Rectal smooth muscle tissue (tissue), 1 donor: Measurements from ENCODE around the gene BRD7.

Experiments used
- H3K27ac ChIP-seq: one replicate; pipeline ENCODE4 v1.7.0; 2013; ENCODE audit warnings: low read depth, low read length, inconsistent platforms
- H3K27me3 ChIP-seq: one replicate; pipeline ENCODE4 v1.7.0; 2013; ENCODE audit warnings: low read length; ENCODE audit not compliant: control insufficient read depth, insufficient read depth
- H3K36me3 ChIP-seq: one replicate; pipeline ENCODE4 v1.7.0; 2013; ENCODE audit warnings: low read length; ENCODE audit not compliant: control insufficient read depth, insufficient read depth
- H3K4me1 ChIP-seq: one replicate; pipeline ENCODE4 v1.7.0; 2013; ENCODE audit warnings: low read length; ENCODE audit not compliant: control insufficient read depth, insufficient read depth
- H3K4me3 ChIP-seq: one replicate; pipeline ENCODE4 v1.7.0; 2013; ENCODE audit warnings: low read length
- H3K9ac ChIP-seq: one replicate; pipeline ENCODE4 v1.7.0; 2013; ENCODE audit warnings: low read length

Gene BRD7

DNA sequence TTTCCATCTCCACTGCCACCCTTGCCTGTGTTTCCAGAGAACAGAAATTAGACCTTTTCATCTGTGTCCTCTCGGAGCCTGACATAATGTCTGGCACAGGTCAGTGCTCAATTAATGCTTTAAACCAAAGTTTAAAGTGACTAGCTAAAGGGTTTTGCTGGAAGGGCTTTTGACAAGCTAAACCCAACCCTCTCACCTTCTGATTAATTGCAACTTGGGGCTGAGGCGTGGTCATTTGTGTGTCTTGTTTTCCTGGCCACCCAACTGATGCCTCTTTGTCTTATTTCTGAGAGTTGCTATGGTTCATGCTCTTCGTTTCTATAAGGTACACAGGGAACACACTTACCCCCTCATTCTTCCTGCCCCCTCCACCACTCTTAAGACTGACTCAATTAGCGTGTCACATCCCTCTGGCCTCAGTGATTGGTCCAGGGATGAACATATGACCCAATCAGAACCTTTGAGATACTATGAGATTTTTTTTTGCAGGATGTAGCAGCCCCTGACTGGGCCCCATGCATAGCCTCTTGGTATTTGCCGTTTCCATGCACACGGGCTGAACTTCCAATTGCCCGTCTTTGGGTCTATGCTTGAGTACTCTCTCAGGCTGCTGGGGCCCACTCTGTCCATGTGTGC is 15.8 kb upstream of the BRD7 start:
- Histone ChIP-seq H3K9ac (no peak overlapping the region), H3K4me1 (no peaks in the 10 kb centered on the region), H3K36me3 (no peaks in the 10 kb centered on the region), H3K27me3 (peaks cover 2% of the 10 kb centered on the region), H3K4me3 (no peak overlapping the region), H3K27ac (no peak overlapping the region)

DNA sequence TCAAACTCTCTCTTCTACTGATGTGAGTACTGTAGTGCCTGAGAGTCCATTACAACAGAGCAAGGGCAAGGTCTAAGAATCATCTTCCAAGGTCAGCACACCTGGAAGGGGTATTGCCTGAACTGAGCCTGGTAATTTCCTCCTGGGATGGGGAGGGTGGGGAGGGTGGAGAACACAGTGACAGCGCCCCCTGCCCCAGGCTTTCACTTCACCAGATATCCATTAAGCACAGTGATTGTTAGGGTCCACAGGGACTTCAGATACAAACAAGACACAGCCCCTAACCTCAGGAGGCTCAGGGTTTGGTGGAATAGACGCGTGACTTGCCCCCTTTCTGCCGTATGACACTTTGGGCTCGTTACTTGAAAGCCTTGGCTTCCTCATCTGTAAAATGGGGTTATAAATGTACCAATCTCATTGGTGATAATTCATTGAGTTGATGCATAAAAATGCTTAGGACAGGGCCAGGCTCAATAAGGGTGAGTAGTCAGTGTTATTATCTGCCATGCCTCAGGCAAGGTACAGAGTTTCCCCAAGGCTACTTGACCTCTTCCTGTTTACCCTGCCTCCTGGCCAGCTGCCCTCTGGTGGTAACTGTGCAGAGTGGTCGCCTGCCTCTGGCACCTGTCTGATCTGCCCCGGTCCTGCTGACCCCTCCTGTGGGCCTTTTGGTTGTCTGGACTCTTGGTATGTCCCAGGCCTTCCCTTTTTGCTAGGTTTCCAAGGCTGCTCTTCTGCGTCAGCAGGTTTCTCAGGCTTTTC is 13.1 kb upstream of the BRD7 start:
- H3K27ac ChIP-seq: no peak overlapping the region
- no peak overlapping the region for H3K4me3 ChIP-seq
- H3K4me1 ChIP-seq: no peaks in the 10 kb centered on the region
- no peak overlapping the region for H3K9ac ChIP-seq
- no peaks in the 10 kb centered on the region for H3K36me3 ChIP-seq
- H3K27me3 ChIP-seq: peaks cover 2% of the 10 kb centered on the region

DNA sequence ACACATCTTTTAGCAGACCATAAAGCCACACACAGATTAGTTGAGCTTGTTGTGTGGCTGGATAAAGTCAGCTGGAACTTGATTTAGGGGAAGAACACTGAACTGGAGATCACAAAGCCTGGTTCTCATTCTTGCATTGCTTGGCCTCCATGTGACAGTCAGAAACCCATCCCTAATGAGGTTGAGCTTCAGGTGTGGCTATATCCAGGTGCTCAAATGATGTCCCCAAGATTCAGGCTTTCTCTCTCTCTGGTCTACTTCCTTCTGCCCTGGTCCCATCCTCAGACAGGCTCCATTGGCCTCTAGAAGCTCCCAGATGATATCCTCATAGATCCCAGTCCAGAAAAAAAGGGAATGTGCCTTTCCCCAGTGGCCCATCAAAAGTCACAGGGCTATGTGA is 9.6 kb upstream of the BRD7 start:
- no peaks in the 10 kb centered on the region for H3K36me3 ChIP-seq
- no peak overlapping the region for H3K27ac ChIP-seq
- H3K4me3 ChIP-seq: no peak overlapping the region
- no peaks in the 10 kb centered on the region for H3K4me1 ChIP-seq
- H3K9ac ChIP-seq: no peak overlapping the region
- peaks cover 2% of the 10 kb centered on the region for H3K27me3 ChIP-seq

DNA sequence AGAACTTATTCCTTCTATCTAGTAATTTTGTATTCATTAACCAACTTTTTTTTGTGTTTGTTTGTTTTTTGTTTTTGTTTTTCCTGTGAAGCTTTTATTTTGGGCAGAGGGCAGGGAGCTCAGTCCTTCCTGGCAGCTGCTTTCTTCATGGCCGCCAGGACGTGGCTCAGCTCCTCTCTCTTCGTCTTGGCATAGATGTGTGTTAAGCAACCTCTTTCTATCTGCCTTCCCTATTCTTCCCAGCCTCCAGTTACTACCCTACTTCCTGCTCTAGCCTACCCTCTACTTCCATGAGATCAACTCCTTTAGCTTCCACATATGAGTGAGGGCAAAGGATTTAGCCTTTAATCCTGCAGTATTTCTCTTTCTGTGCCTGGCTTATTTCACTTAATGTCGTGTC is 8.2 kb upstream of the BRD7 start:
- no peak overlapping the region for H3K9ac ChIP-seq

DNA sequence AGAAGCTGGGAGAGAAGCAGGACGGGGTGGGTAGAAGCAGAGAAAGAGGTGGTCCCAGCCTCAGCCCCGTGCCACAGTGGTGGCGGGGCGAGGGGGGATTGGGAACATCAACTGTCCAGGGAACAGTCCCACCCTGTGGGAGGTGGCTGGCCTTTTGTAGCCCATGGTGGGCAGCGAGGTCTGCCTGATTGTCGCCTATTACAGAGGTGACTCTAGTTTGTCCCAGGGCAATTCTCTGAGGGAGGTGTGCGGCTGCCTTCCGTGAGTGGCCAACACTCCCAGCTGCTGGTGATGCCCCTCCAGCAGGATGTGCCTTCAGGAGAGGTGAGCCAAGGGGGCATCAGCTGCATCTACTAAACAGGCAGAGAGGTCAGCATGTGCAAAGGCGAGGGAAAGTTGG is 5.0 kb upstream of the BRD7 start:
- H3K27ac ChIP-seq: peak overlapping the region; percentile 83

More for the DNA sequence above, 8.2 kb upstream of the BRD7 start:
- no peaks in the 10 kb centered on the region for H3K36me3 ChIP-seq
- peaks cover 5% of the 10 kb centered on the region for H3K4me1 ChIP-seq
- H3K27me3 ChIP-seq: no peaks in the 10 kb centered on the region
- no peak overlapping the region for H3K27ac ChIP-seq
- H3K4me3 ChIP-seq: no peak overlapping the region

DNA sequence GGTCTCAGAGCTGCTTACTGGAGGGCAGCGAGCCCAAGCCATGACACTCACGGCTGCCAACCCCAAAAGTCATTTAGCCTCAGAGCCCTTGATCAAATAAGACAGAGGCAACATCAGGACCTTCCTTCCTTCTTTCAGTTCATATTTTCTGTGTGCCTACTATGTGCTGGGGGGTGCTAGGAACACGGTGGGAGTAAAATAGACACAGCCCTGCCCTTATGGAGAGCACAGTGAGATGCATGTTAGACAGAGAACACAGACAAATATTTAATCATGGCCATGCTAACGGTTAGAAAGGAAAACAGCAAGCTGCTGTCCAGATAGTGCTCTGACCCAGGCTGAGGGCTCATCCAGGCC is 4.5 kb upstream of the BRD7 start:
- Histone ChIP-seq H3K4me1 (peaks cover 5% of the 10 kb centered on the region), H3K27ac (peak overlapping the region; percentile 83), H3K27me3 (no peaks in the 10 kb centered on the region), H3K4me3 (no peak overlapping the region), H3K36me3 (no peaks in the 10 kb centered on the region), H3K9ac (no peak overlapping the region)

More for the DNA sequence above, 5.0 kb upstream of the BRD7 start:
- no peak overlapping the region for H3K9ac ChIP-seq
- H3K4me3 ChIP-seq: no peak overlapping the region
- H3K27me3 ChIP-seq: no peaks in the 10 kb centered on the region
- no peaks in the 10 kb centered on the region for H3K36me3 ChIP-seq
- H3K4me1 ChIP-seq: peaks cover 5% of the 10 kb centered on the region

DNA sequence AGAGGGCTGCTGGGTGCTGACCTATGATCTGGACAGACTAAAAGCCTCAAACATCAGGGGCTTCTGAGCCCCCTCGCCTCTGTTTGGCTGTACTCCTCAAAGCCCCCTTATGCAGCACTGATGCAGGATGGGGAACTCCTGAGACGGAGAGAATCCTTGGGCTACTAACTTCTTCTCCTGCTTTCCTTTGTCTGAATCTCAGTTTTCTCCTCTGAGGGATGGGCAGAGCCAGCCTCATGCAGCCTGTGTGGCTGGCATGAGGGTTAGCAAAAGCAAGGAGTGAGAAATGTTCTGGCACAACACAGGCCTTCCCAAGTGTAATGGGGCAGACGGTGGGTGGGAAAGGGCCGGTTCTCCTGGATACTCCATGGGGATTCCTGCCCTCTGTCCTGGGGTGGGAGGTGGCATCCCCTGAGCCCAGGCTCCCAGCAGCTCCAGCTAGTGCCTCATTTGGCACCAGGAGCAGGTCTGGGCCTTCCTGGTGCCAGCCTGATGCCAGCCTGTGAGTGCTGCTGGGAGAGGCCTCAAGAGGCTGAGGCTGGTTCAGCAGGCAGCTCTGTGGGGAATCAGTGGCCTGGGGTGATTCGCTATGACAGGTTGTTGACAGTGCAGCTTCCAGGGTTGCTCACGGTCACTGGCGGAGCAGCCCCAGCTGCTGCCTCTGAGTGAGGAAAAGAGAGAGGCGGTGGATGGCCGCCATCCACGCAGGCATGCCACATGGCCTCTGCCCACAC is 4.0 kb upstream of the BRD7 start:
- H3K27ac ChIP-seq: peak overlapping the region; percentile 83
- H3K27me3 ChIP-seq: no peaks in the 10 kb centered on the region
- H3K4me3 ChIP-seq: no peak overlapping the region
- peaks cover 7% of the 10 kb centered on the region for H3K4me1 ChIP-seq
- H3K36me3 ChIP-seq: no peaks in the 10 kb centered on the region
- no peak overlapping the region for H3K9ac ChIP-seq

DNA sequence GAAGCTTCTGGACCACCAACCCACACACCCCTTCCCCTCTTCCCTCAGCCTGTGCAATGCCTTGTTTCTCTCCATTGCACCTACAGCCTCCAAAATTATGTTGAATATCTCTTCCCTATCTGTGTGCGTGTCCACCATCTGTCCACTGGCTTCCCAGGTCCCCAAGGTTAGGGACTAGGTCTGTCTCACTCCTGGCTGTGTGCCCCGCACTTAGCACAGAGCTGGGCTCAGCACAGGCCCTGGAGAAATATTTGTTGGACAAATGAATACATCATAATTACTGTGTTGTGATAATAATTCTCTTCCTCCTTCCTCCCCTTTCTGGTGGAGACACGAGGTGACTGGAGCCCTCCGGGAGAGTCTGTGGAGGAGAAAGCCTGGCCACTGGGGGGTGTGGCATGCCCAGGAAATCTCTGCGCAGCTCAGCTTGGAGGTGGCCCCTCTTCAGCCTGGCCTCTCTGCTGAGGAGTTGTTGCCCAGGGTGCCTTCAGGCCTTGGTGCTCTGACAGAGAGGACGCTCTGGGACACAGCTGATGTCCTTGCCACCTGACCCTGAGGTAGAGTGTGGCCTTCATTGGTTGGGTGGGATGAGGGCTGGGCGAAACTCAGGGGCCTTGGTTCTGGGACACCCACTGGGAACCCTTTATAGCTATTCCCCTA is 3.3 kb upstream of the BRD7 start:
- Histone ChIP-seq H3K4me3 (no peak overlapping the region), H3K9ac (no peak overlapping the region), H3K27ac (peak overlapping the region; percentile 83), H3K27me3 (no peaks in the 10 kb centered on the region), H3K36me3 (no peaks in the 10 kb centered on the region), H3K4me1 (peaks cover 14% of the 10 kb centered on the region)

DNA sequence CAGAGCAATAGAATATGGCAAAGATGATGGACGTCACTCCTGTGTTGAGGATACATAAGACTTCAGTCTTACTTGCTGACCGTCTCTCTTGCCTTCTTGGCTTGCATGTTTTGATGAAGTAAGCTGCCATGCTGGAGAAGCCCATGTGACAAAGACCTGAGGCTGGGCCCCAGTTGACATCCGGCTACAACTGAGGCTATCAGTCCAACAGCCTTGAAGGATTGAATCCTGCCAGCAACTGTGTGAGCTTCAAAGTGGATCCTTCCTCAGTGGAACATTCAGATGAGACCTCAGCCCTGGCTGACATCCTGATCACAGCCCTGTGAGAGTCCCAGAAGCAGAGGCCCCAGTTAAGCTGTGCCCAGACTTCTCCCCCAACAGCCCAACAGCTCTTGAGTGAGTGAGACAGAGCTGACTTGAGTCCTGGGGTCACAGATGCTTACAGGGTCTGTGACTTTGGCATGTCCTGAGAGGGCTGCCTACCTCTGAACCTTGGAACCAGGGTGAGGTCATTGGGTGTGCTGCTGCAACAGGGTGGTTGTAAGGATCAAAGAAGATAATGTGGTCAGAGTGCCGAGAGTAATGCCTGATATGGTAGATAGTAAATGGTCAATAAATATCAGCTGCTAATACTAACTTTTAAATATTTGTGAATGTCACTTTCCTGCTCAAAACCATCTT is 2.4 kb upstream of the BRD7 start:
- Histone ChIP-seq H3K9ac (no peak overlapping the region), H3K27me3 (no peaks in the 10 kb centered on the region), H3K4me3 (no peak overlapping the region), H3K4me1 (peaks cover 17% of the 10 kb centered on the region), H3K27ac (no peak overlapping the region), H3K36me3 (no peaks in the 10 kb centered on the region)

DNA sequence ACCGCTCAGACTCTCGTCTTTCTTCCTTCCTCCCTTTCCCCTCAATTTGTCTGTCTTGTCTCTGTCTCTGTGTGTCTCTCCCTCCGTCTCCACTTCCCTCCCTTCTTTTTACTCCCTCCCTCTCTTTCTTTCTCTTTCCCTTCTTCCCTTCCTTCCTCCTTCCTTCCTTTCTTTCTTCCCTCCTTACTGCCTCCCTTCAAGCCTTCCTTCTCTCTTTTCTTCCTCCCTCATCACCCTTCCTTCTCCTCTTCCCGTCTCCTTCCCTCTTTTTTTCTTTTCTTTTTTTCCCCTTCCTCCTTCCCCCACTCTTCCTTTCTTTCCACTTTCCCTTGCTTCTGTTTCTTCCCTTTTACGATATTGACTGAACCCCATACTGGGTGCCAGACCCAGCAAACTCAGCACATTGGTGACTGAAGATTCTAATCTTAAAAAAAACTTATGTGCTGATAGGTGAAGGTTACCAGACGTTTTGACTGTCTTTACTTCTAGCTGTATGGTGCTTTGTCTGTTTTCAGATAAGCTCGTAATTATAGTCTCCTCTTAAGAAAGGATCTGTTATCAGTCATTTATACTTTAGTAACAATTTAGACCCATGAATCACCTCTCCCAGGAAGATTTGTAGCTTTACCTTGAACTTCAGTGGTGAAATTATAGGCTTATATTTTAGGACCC is 481 bp upstream of the BRD7 start:
- H3K4me1 ChIP-seq: peaks cover 20% of the 10 kb centered on the region
- H3K27ac ChIP-seq: peak overlapping the region; percentile 57
- no peaks in the 10 kb centered on the region for H3K27me3 ChIP-seq
- H3K9ac ChIP-seq: no peak overlapping the region
- peak overlapping the region; percentile 75 for H3K4me3 ChIP-seq
- H3K36me3 ChIP-seq: peaks cover 2% of the 10 kb centered on the region

DNA sequence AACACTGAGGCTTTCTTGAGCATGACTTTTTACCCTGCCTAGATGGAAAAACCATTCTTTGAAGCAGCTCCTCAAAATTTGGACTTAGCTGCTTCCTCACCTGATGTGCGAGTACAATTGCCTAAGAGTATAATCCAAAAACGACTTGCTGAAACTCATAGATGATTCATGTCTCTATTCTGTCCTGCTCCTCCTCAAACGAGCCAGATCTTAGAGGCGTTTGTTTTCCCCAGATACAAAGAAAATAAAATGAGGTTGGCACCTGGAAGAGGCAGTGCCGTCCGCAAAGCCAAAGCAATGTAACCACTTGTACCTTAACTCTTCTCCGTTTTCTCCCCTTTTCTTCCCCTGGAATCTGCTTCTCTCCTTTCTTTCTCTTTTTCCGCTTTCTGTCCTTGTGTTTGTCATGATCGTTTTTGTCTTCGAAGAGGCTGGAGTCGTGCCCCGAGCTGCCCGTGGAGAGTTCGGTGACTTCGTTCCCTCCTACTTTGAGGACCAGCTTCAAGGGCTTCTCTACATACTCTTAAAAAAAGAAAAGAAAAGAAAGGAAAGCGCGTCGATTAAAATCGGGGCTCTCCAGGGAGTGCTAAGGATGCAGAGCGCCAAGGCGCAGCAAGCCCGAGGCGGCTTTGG is 895 bp downstream of the BRD7 start:
- peak overlapping the region; percentile 33 for H3K9ac ChIP-seq
- no peaks in the 10 kb centered on the region for H3K27me3 ChIP-seq
- peak overlapping the region; percentile 75 for H3K4me3 ChIP-seq
- peaks cover 2% of the 10 kb centered on the region for H3K36me3 ChIP-seq
- H3K27ac ChIP-seq: peak overlapping the region; percentile 3
- H3K4me1 ChIP-seq: peaks cover 20% of the 10 kb centered on the region
